Measurements from ENCODE around the gene MEX3B.
A peak's percentile ranks its signal among the peaks of the same experiment; 100 is the strongest.

MEX3B gene

GRCh38 chr15:82045892-82046665 is at the start of gene MEX3B:
TSS of gene MEX3B (minus strand) at chr15:82046018. CDS start at chr15:82045705, 313 bp downstream.
- H3K36me3 ChIP-seq (ENCODE audit: control insufficient read depth, insufficient read depth, low read length, severe bottlenecking): no peaks in the 10 kb centered on the region
- peak; percentile 99 for DNase-seq (ENCODE audit: low read depth)
- H3K4me1 ChIP-seq (ENCODE audit: control insufficient read depth, insufficient read depth, low read length): peaks cover 12% of the 10 kb centered on the region
- no peaks in the 10 kb centered on the region for H3K9me3 ChIP-seq (ENCODE audit: control insufficient read depth, low read length)
- peak within 1 kb of the TSS; percentile 82 for H3K9ac ChIP-seq (ENCODE audit: low read length)
- peaks cover 24% of the 10 kb centered on the region for H3K27me3 ChIP-seq (replicated peaks; ENCODE audit: control insufficient read depth, insufficient read depth, low read length)
- H3K4me3 ChIP-seq (ENCODE audit: low read length): peak within 1 kb of the TSS; percentile 92

DNA sequence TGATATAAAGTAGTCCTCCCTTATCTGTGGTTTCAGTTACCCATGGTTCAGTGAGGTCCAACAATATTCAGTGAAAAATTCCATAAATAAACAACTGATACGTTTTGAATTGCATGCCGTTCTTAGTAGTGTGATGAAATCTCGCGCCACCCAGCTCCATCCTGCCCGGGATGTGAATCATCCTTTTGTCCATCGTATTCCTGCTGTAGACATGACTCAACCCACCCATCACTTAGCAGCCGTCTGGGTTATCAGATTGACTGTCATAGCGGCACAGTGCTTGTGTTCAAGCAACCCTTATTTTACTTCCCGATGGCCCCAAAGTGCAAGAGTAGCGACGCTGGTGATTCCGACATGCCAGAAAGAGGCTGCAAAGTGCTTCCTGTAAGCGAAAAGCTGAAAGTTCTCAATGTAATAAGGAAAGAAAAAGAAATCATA is 48.0 kb upstream of the MEX3B start:
- H3K9ac ChIP-seq (ENCODE audit: low read length): no peak overlapping the region
- H3K4me1 ChIP-seq (ENCODE audit: control insufficient read depth, insufficient read depth, low read length): no peaks in the 10 kb centered on the region
- no peak overlapping the region for H3K4me3 ChIP-seq (ENCODE audit: low read length)
- H3K27me3 ChIP-seq (replicated peaks; ENCODE audit: control insufficient read depth, insufficient read depth, low read length): peaks cover 9% of the 10 kb centered on the region
- H3K9me3 ChIP-seq (ENCODE audit: control insufficient read depth, low read length): no peaks in the 10 kb centered on the region
- DNase-seq (ENCODE audit: low read depth): peak; percentile 92
- no peaks in the 10 kb centered on the region for H3K36me3 ChIP-seq (ENCODE audit: control insufficient read depth, insufficient read depth, low read length, severe bottlenecking)

GRCh38 chr15:82093325-82093724 is 47.5 kb upstream of the MEX3B start:
- H3K9ac ChIP-seq (ENCODE audit: low read length): no peak overlapping the region
- no peak for DNase-seq (ENCODE audit: low read depth)

GRCh38 chr15:82091636-82092140 is 45.9 kb upstream of the MEX3B start:
- H3K4me1 ChIP-seq (ENCODE audit: control insufficient read depth, insufficient read depth, low read length): no peaks in the 10 kb centered on the region
- H3K4me3 ChIP-seq (ENCODE audit: low read length): no peak overlapping the region
- H3K36me3 ChIP-seq (ENCODE audit: control insufficient read depth, insufficient read depth, low read length, severe bottlenecking): no peaks in the 10 kb centered on the region
- DNase-seq (ENCODE audit: low read depth): no peak
- no peaks in the 10 kb centered on the region for H3K9me3 ChIP-seq (ENCODE audit: control insufficient read depth, low read length)
- H3K9ac ChIP-seq (ENCODE audit: low read length): no peak overlapping the region
- H3K27me3 ChIP-seq (replicated peaks; ENCODE audit: control insufficient read depth, insufficient read depth, low read length): peaks cover 17% of the 10 kb centered on the region

More at GRCh38 chr15:82093325-82093724, 47.5 kb upstream of the MEX3B start:
- no peaks in the 10 kb centered on the region for H3K36me3 ChIP-seq (ENCODE audit: control insufficient read depth, insufficient read depth, low read length, severe bottlenecking)
- no peaks in the 10 kb centered on the region for H3K4me1 ChIP-seq (ENCODE audit: control insufficient read depth, insufficient read depth, low read length)
- no peak overlapping the region for H3K4me3 ChIP-seq (ENCODE audit: low read length)
- H3K27me3 ChIP-seq (replicated peaks; ENCODE audit: control insufficient read depth, insufficient read depth, low read length): peaks cover 12% of the 10 kb centered on the region
- no peaks in the 10 kb centered on the region for H3K9me3 ChIP-seq (ENCODE audit: control insufficient read depth, low read length)

GRCh38 chr15:82086243-82086995 is 40.6 kb upstream of the MEX3B start:
- H3K9me3 ChIP-seq (ENCODE audit: control insufficient read depth, low read length): no peaks in the 10 kb centered on the region
- no peaks in the 10 kb centered on the region for H3K4me1 ChIP-seq (ENCODE audit: control insufficient read depth, insufficient read depth, low read length)
- H3K36me3 ChIP-seq (ENCODE audit: control insufficient read depth, insufficient read depth, low read length, severe bottlenecking): no peaks in the 10 kb centered on the region
- H3K27me3 ChIP-seq (replicated peaks; ENCODE audit: control insufficient read depth, insufficient read depth, low read length): peaks cover 32% of the 10 kb centered on the region
- no peak overlapping the region for H3K9ac ChIP-seq (ENCODE audit: low read length)
- no peak for DNase-seq (ENCODE audit: low read depth)
- H3K4me3 ChIP-seq (ENCODE audit: low read length): no peak overlapping the region

GRCh38 chr15:82081914-82082762 is 36.3 kb upstream of the MEX3B start:
- no peaks in the 10 kb centered on the region for H3K9me3 ChIP-seq (ENCODE audit: control insufficient read depth, low read length)
- H3K4me3 ChIP-seq (ENCODE audit: low read length): no peak overlapping the region
- no peaks in the 10 kb centered on the region for H3K4me1 ChIP-seq (ENCODE audit: control insufficient read depth, insufficient read depth, low read length)
- no peak overlapping the region for H3K9ac ChIP-seq (ENCODE audit: low read length)
- no peaks in the 10 kb centered on the region for H3K36me3 ChIP-seq (ENCODE audit: control insufficient read depth, insufficient read depth, low read length, severe bottlenecking)
- DNase-seq (ENCODE audit: low read depth): peak; percentile 84
- H3K27me3 ChIP-seq (replicated peaks; ENCODE audit: control insufficient read depth, insufficient read depth, low read length): peaks cover 37% of the 10 kb centered on the region

DNA sequence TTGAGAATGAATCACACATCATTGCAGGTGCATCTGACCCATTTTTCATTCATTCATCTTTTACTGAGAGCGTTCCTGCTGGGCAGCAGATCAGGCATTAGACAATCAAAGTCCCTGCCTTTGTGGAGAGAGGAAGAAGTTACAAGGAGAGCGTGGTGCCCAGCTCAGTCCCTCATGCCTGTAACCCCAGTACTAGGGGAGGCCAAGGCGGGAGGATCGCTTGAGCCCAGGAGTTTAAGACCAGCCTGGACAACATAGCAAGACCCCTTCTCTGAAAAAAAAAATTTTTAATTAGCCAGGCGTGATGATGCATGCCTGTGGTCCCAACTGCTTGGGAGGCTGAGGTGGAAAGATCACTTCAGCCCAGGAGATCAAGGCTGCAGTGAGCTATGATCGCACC is 35.0 kb upstream of the MEX3B start:
- no peaks in the 10 kb centered on the region for H3K4me1 ChIP-seq (ENCODE audit: control insufficient read depth, insufficient read depth, low read length)
- peaks cover 30% of the 10 kb centered on the region for H3K27me3 ChIP-seq (replicated peaks; ENCODE audit: control insufficient read depth, insufficient read depth, low read length)

GRCh38 chr15:82079736-82080135 is 33.9 kb upstream of the MEX3B start:
- Histone ChIP-seq H3K36me3 (ENCODE audit: control insufficient read depth, insufficient read depth, low read length, severe bottlenecking) (no peaks in the 10 kb centered on the region), H3K4me1 (ENCODE audit: control insufficient read depth, insufficient read depth, low read length) (no peaks in the 10 kb centered on the region), H3K9me3 (ENCODE audit: control insufficient read depth, low read length) (no peaks in the 10 kb centered on the region), H3K4me3 (ENCODE audit: low read length) (no peak overlapping the region), H3K27me3 (replicated peaks; ENCODE audit: control insufficient read depth, insufficient read depth, low read length) (peaks cover 19% of the 10 kb centered on the region), H3K9ac (ENCODE audit: low read length) (no peak overlapping the region)
- peak; percentile 71 for DNase-seq (ENCODE audit: low read depth)

More for the DNA sequence above, 35.0 kb upstream of the MEX3B start:
- H3K36me3 ChIP-seq (ENCODE audit: control insufficient read depth, insufficient read depth, low read length, severe bottlenecking): no peaks in the 10 kb centered on the region
- H3K4me3 ChIP-seq (ENCODE audit: low read length): no peak overlapping the region
- DNase-seq (ENCODE audit: low read depth): no peak
- no peaks in the 10 kb centered on the region for H3K9me3 ChIP-seq (ENCODE audit: control insufficient read depth, low read length)
- H3K9ac ChIP-seq (ENCODE audit: low read length): no peak overlapping the region

GRCh38 chr15:82074610-82075009 is 28.8 kb upstream of the MEX3B start:
- peaks cover 9% of the 10 kb centered on the region for H3K9me3 ChIP-seq (ENCODE audit: control insufficient read depth, low read length)
- H3K4me1 ChIP-seq (ENCODE audit: control insufficient read depth, insufficient read depth, low read length): no peaks in the 10 kb centered on the region
- peaks cover 8% of the 10 kb centered on the region for H3K27me3 ChIP-seq (replicated peaks; ENCODE audit: control insufficient read depth, insufficient read depth, low read length)
- H3K9ac ChIP-seq (ENCODE audit: low read length): no peak overlapping the region
- DNase-seq (ENCODE audit: low read depth): no peak
- H3K36me3 ChIP-seq (ENCODE audit: control insufficient read depth, insufficient read depth, low read length, severe bottlenecking): no peaks in the 10 kb centered on the region
- H3K4me3 ChIP-seq (ENCODE audit: low read length): no peak overlapping the region

DNA sequence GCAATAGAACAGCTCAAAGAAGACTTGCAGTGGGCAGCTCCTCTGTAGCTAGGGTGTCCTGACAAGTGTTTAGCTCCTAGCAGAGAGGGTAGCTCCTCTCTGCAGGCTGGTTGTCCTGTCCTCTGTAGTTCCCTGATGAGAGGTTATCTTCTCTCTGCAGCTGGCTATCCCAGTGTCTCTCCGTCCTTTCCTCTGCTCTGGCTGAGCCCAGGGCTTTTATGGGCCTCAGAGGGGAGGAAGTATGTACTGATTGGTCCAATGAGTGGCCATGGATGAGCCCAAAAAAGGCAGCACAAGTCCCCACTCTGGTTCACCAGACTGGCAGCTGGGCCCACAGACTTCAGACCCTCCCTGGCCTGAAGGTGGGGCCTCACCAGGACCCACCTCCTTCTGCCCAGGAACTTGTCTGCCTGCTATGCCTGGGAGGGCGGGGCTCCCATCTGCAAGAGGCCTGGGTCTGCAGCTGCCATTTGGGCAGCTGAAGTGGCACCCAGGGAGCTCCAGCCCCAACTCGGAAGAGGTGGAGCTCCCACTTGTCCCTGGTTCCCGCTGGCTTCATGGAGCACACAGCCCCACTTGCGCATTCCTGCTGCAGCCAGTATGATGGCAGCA is 27.2 kb upstream of the MEX3B start:
- Histone ChIP-seq H3K9me3 (ENCODE audit: control insufficient read depth, low read length) (peaks cover 9% of the 10 kb centered on the region), H3K4me3 (ENCODE audit: low read length) (no peak overlapping the region), H3K27me3 (replicated peaks; ENCODE audit: control insufficient read depth, insufficient read depth, low read length) (peaks cover 4% of the 10 kb centered on the region), H3K9ac (ENCODE audit: low read length) (no peak overlapping the region), H3K4me1 (ENCODE audit: control insufficient read depth, insufficient read depth, low read length) (no peaks in the 10 kb centered on the region), H3K36me3 (ENCODE audit: control insufficient read depth, insufficient read depth, low read length, severe bottlenecking) (no peaks in the 10 kb centered on the region)
- DNase-seq (ENCODE audit: low read depth): no peak
